HG03095 (cell line): ENCODE measurements around the gene ZBTB7A.

Experiments used
- ATAC-seq: cut with Tn5 transposase; IDR thresholded peaks from one replicate; pipeline ENCODE4 v1.9.1; 2021; ENCODE audit warnings: moderate library complexity; ENCODE audit not compliant: unreplicated experiment

The ZBTB7A gene

DNA sequence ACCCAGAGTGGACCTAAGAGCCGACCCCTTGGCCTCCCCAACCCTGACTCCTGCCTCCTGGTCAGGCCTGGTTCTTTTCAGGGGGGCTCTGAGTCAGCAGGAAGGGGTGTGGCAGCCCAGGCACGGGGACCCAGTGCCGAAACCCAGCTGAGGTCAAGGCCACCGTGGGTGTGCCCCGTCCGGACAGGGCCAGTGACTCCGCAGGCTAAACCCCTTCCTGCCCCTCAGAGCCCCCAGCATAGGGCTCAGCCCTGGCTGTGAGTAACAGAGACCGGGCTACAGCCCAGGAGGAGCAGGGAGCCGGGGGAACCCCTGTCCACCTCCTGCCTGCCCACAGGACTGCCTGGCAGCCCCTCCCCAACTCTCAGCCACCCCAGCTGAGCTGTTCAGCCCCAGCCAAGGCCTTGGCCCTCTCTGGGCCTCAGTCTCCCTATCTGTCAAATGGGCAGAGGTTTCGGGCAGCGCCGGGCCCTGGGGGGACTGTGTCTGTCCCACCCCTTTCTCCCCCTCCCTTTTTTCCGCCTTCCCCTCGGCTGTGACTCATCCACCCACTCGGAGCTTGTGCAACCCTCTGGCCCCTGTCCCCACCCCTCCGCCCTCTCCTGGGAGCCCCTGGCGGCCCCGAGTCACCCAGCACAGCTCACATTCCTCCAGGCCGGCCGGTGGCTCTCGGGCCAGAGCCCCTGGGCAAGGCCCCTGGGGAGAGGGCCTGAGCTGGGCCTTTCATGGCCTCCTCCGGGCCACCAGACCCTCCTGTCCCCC is 8.6 kb downstream of the ZBTB7A start:
- ATAC-seq, result no peak

GRCh38 chr19:4055209-4055552 is 11.5 kb downstream of the ZBTB7A start:
- no peak for ATAC-seq

GRCh38 chr19:4054441-4055208 is 12.1 kb downstream of the ZBTB7A start:
- ATAC-seq, result no peak

DNA sequence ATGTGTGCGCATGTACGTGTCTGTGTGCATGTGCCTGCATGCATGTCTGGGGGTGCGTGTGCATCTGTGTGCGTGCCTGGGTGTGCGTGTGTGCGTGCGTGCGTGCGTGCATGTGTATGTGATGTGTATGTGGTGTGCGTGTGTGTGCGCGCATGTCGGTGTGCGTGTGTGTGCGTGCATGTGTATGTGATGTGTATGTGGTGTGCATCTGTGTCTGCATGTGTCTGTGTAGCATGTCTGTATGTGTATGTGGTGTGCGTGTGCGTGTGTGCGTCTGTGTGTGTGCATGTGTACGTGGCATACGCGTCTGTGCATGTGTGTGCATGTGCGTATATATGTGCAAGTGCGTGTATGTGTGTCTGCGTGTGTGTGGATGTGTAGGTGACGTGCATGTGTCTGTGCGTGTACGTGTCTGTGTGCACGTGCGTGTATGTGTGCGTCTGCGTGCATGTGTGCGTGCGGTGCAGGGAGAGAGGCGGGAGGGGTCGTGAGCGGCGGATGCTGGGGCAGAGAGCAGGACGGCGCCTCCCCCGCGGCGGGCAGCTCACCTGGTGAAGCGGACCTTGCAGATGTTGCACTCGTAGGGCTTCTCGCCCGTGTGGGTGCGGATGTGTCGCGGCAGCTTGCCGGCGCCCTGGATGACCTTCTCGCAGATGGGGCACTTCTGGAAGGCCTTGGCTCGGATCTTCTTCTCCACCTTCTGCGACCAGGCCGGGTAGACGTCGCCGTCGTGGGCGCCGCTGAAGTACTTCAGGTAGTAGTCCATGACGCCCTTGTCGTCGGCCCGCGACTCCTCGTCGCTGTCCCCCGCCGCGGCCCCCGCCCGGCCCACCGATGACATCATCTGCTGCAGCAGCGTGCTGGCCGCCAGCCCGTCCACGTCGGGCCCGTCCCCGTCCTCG is 13.0 kb downstream of the ZBTB7A start:
- no peak for ATAC-seq

- ATAC-seq, result no peak
Observed at GRCh38 chr19:4052993-4053422, 13.7 kb downstream of the ZBTB7A start.

DNA sequence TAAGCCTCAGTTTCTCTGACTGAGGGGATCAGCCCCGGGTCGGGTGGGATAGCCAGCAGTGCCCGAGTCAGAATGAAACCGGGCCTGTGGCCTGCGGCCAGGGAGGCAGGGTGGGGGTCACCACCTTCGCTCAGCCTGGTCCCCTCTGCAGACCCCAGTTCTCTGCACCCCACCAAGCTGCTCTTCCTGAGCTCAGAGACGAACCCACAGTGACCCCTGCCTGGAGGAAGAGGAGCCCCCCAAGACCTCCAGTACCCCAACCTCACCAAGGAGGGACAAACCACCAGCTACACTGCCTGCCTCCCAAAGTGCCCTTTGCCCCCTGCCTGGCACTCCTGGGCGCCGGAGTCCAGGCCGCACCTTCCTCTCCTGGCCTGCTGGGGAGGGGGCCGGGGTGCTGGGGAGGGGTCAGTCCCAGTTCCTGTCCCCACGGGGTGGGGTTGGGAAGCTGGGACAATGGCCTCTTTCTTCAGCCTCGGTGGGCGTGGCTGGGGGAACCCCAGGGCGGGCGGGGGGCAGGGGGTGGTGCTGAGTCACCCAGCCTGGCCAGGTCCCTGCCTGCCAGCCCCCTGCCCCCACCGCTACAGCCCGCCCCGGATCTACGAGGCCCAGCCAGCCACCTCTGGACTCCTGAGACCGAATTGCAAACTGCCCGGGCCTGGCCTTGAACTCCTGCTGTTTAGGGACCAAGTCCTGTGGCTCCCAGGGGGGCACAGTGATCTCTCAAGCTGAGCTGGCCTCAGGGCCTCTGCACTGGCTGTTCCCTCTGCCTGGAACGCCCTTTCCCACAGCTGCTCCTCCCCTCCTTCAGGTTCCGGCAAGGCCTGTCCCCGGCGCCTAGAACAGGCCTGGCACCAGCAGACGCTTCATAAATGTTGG is 14.3 kb downstream of the ZBTB7A start:
- no peak for ATAC-seq

- ATAC-seq, result no peak
Observed at GRCh38 chr19:4051175-4052101, 15.3 kb downstream of the ZBTB7A start.

- ATAC-seq, result no peak
Observed at GRCh38 chr19:4049432-4049831, 17.3 kb downstream of the ZBTB7A start.

GRCh38 chr19:4046946-4047683 is 19.6 kb downstream of the ZBTB7A start:
- ATAC-seq, result no peak

DNA sequence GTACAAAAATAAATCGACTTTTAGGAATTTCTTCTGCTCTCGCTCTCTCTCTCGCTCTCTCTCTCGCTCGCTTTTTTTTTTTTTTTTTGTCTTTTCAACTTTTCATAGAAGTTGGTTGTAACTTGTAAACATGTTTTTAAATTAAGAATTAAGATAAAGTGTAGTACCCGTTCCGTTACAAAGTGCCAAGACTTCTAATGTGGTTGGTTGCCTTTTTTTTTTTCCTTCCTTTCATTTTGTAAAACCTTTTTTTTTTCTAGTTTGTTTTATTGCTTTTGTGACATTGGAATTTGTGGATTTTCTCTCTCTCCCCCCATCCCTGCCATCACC is 20.4 kb downstream of the ZBTB7A start:
- no peak for ATAC-seq

DNA sequence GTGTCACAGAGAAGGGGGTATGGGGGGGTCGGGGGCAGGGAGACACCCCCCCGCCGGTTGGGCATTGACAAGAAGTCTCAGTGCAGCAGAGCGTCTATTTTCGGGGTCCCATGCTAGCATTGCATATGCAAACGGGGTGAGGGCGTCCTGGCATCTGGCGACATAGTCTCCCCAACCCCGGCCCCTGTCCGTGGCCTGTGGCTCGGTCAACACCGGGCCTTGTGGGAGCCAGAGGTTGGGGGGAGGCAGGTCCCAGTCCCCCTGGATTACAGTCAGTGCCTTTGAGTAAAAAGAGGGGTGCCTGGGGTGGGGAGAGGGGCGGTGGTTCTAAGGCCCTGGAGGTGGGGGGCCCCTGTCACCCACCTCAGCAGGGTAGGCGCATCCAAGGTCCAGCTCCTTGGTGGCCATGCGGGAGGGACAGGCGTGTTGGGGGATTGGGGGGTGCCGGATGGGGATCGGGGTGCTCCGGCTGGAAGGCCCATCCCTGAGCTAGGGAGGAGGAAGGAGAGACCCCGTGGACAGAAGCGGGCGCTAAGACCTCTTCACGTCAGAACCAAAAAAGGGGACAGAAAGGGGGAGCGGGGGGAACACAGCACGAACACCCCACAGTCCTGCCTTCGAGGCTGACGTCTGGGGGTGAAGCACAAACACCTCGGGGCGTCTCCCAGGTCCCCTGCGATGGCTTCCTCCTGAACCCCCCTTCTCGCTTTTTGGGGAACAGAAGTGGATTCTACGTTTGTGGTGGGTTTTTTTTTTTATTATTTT is 20.9 kb downstream of the ZBTB7A start:
- no peak for ATAC-seq

DNA sequence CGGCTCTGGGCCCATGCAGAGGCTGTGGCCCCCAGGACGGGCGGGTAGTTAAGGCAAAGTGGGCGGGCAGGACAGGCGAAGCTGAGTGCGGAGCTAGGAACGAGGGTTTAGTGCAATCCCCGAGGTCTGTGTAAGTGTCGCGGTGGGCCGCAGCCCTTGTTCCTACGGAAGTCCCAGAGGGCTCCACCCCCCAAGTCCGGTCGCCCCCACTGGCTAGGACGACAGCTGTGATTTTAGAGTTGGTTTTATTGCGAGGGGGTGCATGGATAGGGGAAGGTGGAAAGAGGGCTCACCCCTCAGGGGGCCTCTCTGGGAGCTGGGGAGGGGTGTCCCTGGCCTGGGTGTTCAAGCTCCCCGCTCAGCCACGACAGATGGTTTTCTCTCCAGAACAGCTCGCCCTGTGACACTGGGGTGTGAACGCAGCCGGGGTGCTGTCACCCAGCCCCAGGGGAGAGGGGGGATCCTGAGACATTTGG is 21.7 kb downstream of the ZBTB7A start:
- no peak for ATAC-seq

GRCh38 chr19:4043966-4044715 is 22.6 kb downstream of the ZBTB7A start:
- ATAC-seq, result no peak

DNA sequence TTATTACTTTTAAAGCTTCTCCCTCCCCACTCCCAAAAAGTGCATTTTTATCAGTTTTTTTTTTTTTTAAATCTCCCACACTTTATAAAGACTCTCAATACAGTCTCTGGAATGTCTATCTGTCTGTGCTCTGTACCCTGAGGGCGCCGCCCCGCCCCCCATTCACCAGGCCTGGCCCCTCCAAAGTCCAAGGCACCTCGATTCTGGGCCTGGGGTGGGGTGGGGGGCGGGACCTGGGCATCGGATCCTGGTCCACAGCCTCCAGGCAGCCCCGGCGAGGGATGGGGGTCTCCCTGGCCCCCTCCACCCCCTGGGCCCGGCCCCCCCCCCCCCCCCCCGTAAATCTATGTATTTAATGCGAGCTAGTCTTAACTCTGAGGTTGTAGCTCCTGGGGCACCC is 23.3 kb downstream of the ZBTB7A start:
- no peak for ATAC-seq

- ATAC-seq, result no peak
Observed at GRCh38 chr19:4042731-4043082, 24.0 kb downstream of the ZBTB7A start.

DNA sequence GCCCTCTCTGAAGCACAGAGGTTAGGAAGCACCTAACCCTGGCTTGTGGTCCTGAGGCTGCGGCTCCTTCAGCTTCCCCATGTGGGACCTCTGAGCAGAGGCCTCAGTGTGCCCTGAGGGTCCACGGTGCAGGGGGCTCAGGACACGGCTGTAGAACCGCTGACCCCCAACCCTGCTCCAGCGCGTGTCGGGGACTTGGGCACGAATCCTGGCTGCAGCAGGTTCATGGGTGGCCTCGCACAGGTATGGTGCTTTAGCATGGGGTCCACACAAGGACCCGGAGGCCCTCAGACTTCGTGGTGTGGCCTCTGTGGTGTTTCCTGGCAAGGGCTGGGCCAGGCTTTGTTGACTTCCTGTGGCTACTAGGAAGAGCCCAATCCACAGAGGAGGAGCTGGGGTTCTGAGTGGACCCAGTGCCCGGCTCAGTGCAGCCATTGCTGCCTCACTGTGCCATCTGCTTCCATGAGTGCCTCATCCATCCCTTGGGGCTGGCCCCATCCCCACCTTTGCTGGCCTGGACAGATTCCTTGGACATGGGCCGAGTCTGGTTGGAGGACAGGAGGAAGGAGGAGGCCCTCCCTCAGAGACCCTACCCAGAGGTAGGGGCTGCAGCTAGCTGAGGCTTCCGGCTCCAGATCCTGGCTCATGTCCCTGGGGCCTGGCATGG is 24.5 kb downstream of the ZBTB7A start:
- no peak for ATAC-seq
